CD4-positive, alpha-beta memory T cell (primary cell): ENCODE data around the gene CARD10. TPM values are rescaled to one million over a fixed set of nuclear protein-coding genes. Genes with fewer than 3 reads are reported as not detected.

Experiments
- CTCF ChIA-PET: fragments of 350-600 bp; sonication (Branson Sonifier 250); formaldehyde crosslinking; loops from one replicate; lab custom pipeline; 2021; ENCODE audit warnings: inconsistent platforms; ENCODE audit not compliant: partially characterized antibody; lab: Charles Lee
- POLR2A ChIA-PET: fragments of 350-600 bp; sonication (Branson Sonifier 250); formaldehyde crosslinking; loops from one replicate; lab custom pipeline; 2021; ENCODE audit not compliant: partially characterized antibody; lab: Charles Lee
- DNase-seq, 5 donors: peaks; one replicate each; pipeline versions ENCODE4 v3.0.0 to v3.0.0-alpha.2; 2020 to 2022; ENCODE audit warnings: mixed read lengths in 1 of 5
- H3K27ac ChIP-seq: one replicate; pipeline ENCODE4 v1.7.0; 2013; ENCODE audit warnings: low read depth, low read length
- H3K27me3 ChIP-seq: 2 replicates; pipeline ENCODE4 v1.7.0; 2013; ENCODE audit warnings: mild to moderate bottlenecking, low read length, moderate library complexity; ENCODE audit not compliant: insufficient read depth
- H3K36me3 ChIP-seq: 2 replicates; pipeline ENCODE4 v1.7.0; 2013; ENCODE audit warnings: mild to moderate bottlenecking, low read length, moderate library complexity; ENCODE audit not compliant: insufficient read depth
- H3K4me1 ChIP-seq: 2 replicates; pipeline ENCODE4 v1.7.0; 2013; ENCODE audit warnings: mild to moderate bottlenecking, low read length, moderate library complexity; ENCODE audit not compliant: insufficient read depth
- H3K4me3 ChIP-seq, 2 donors: one replicate each; pipeline ENCODE4 v1.7.0; 2013; ENCODE audit warnings: low read length in 2 of 2, mild to moderate bottlenecking in 1 of 2
- H3K9me3 ChIP-seq, 2 donors: one replicate each; pipeline ENCODE4 v1.7.0; 2013; ENCODE audit warnings: low read length in 2 of 2, control low read depth in 1 of 2; ENCODE audit not compliant: control insufficient read depth in 1 of 2
- H3K27ac Mint-ChIP-seq, 7 donors: one replicate each; pipeline ENCODE4 v1.8.0; 2020 to 2021; ENCODE audit warnings: mixed read lengths in 7 of 7, mild to moderate bottlenecking in 6 of 7, inconsistent platforms in 3 of 7, moderate library complexity in 3 of 7
- H3K27me3 Mint-ChIP-seq, 2 donors: one replicate each; pipeline ENCODE4 v1.8.0; 2020 to 2021; ENCODE audit warnings: mixed read lengths in 2 of 2
- H3K36me3 Mint-ChIP-seq, 2 donors: one replicate each; pipeline ENCODE4 v1.8.0; 2020 to 2021; ENCODE audit warnings: mixed read lengths in 2 of 2, inconsistent platforms in 1 of 2, mild to moderate bottlenecking in 1 of 2
- H3K4me1 Mint-ChIP-seq, 4 donors: one replicate each; pipeline ENCODE4 v1.8.0; 2020 to 2021; ENCODE audit warnings: mixed read lengths in 4 of 4, mild to moderate bottlenecking in 1 of 4
- H3K4me3 Mint-ChIP-seq, 8 donors: one replicate each; pipeline ENCODE4 v1.8.0; 2020 to 2021; ENCODE audit warnings: mixed read lengths in 8 of 8, mild to moderate bottlenecking in 7 of 8, moderate library complexity in 6 of 8, inconsistent platforms in 3 of 8
- H3K9me3 Mint-ChIP-seq, 8 donors: one replicate each; pipeline ENCODE4 v1.8.0; 2020 to 2021; ENCODE audit warnings: mixed read lengths in 8 of 8, mild to moderate bottlenecking in 5 of 8, inconsistent platforms in 3 of 8, moderate library complexity in 1 of 8
- intact Hi-C: fragments of 100-400 bp; cut with micrococcal nuclease; formaldehyde crosslinking; loops from one replicate; pipeline ENCODE4 v1.15.1; 2023
- polyA plus RNA-seq, 2 donors: library from polyadenylated mRNA; unstranded; fragments of 300-500 nt; fragmentation: Illumina TruSeq; gene quantifications; one replicate each; pipeline ENCODE4 v1.2.3, GENCODE V29; 2021
- total RNA-seq, 2 experiments: library from RNA; stranded (reverse); gene quantifications; one replicate each; pipeline ENCODE4 v1.2.3, GENCODE V29; 2021

CARD10 gene
- total and polyA plus RNA-seq, 4 experiments from 2014 or later = 0.42 to 0.61 TPM; not detected in 2

GRCh38 chr22:37442135-37442534 lies 77.1 kb downstream of the CARD10 start:
- ChIA-PET CTCF (interaction anchor here (1.0 kb wide), 1 partner anchor 31 kb away, joined by 4 read pairs; no protein-coding TSS in a partner anchor), POLR2A (no interaction called here)
- Histone ChIP-seq H3K36me3 (no peaks in the 10 kb centered on the region), H3K4me1 (no peaks in the 10 kb centered on the region), H3K9me3 (no peaks in the 10 kb centered on the region), H3K4me3 (no peak overlapping the region), H3K27me3 (no peaks in the 10 kb centered on the region), H3K27ac (no peak overlapping the region)
- H3K9me3 Mint-ChIP-seq = peaks cover 0 to 4% (median 0%) of the 10 kb centered on the region in 8 donors
- H3K27me3 Mint-ChIP-seq = peaks cover 0 to 2% of the 10 kb centered on the region in 2 donors
- no peak overlapping the region for H3K27ac Mint-ChIP-seq
- H3K4me1 Mint-ChIP-seq = peaks cover 0 to 3% (median 0%) of the 10 kb centered on the region in 4 donors
- no peak for DNase-seq
- no peak overlapping the region for H3K4me3 Mint-ChIP-seq
- H3K36me3 Mint-ChIP-seq = peaks cover 0 to 23% of the 10 kb centered on the region in 2 donors
- intact Hi-C loops = no loop called here

GRCh38 chr22:37440875-37441274 lies 78.3 kb downstream of the CARD10 start:
- intact Hi-C loops = no loop called here
- peaks cover 0 to 4% (median 0%) of the 10 kb centered on the region in 8 donors for H3K9me3 Mint-ChIP-seq
- H3K27me3 Mint-ChIP-seq = peaks cover 0 to 2% of the 10 kb centered on the region in 2 donors
- no peaks in the 10 kb centered on the region for H3K4me1 ChIP-seq
- POLR2A ChIA-PET = no interaction called here
- H3K4me3 ChIP-seq = no peak overlapping the region
- H3K27me3 ChIP-seq = no peaks in the 10 kb centered on the region
- CTCF ChIA-PET = interaction anchor here (1.0 kb wide), 1 partner anchor 125 kb away, joined by 3 read pairs; no protein-coding TSS in a partner anchor
- H3K27ac ChIP-seq = no peak overlapping the region
- no peak overlapping the region for H3K4me3 Mint-ChIP-seq
- H3K27ac Mint-ChIP-seq = no peak overlapping the region
- H3K36me3 Mint-ChIP-seq = peaks cover 0 to 26% of the 10 kb centered on the region in 2 donors
- DNase-seq = no peak
- H3K9me3 ChIP-seq = no peaks in the 10 kb centered on the region
- no peaks in the 10 kb centered on the region for H3K36me3 ChIP-seq
- H3K4me1 Mint-ChIP-seq = peaks cover 0 to 3% (median 0%) of the 10 kb centered on the region in 4 donors

Other genes starting within 250 kb of the CARD10 start
- gene CYTH4, start 236.9 kb downstream of the CARD10 start, total RNA-seq = 100 to 1,000 TPM; 169 to 177 TPM
- 10 to 100 TPM; 39.4 to 57.0 TPM for gene CYTH4, start 236.9 kb downstream of the CARD10 start, polyA plus RNA-seq
- under 1 TPM; 0.32 to 0.55 TPM for gene ELFN2, start 91.9 kb downstream of the CARD10 start, total RNA-seq
- gene ELFN2, start 91.9 kb downstream of the CARD10 start, polyA plus RNA-seq = not detected
- gene MFNG, start 33.0 kb downstream of the CARD10 start, total RNA-seq = 100 to 1,000 TPM; 213 to 218 TPM
- gene MFNG, start 33.0 kb downstream of the CARD10 start, polyA plus RNA-seq = 100 to 1,000 TPM; 339 to 441 TPM
- gene CDC42EP1, start 41.1 kb upstream of the CARD10 start, total RNA-seq = not detected
- gene CDC42EP1, start 41.1 kb upstream of the CARD10 start, polyA plus RNA-seq = not detected
- 1 to 10 TPM in 1 of 2 experiments, not detected in 1; 1.0 TPM for gene LGALS2, start 60.7 kb upstream of the CARD10 start, total RNA-seq
- gene LGALS2, start 60.7 kb upstream of the CARD10 start, polyA plus RNA-seq = not detected
- gene GGA1, start 89.4 kb upstream of the CARD10 start, total RNA-seq = 100 to 1,000 TPM; 108 to 109 TPM
- gene GGA1, start 89.4 kb upstream of the CARD10 start, polyA plus RNA-seq = 10 to 100 TPM; 16.3 to 26.7 TPM
- 10 to 100 TPM; 84.0 to 89.2 TPM for gene SH3BP1, start 120.3 kb upstream of the CARD10 start, total RNA-seq
- 10 to 100 TPM; 17.6 to 30.3 TPM for gene SH3BP1, start 120.3 kb upstream of the CARD10 start, polyA plus RNA-seq
- gene PDXP, start 139.3 kb upstream of the CARD10 start, total RNA-seq = 1 to 10 TPM; 7.3 to 9.8 TPM
- 1 to 10 TPM in 1 of 2 donors, under 1 TPM in 1; 0.38 to 7.1 TPM for gene PDXP, start 139.3 kb upstream of the CARD10 start, polyA plus RNA-seq
- 10 to 100 TPM; 64.8 to 68.7 TPM for gene LGALS1, start 156.2 kb upstream of the CARD10 start, total RNA-seq
- gene LGALS1, start 156.2 kb upstream of the CARD10 start, polyA plus RNA-seq = 100 to 1,000 TPM; 315 to 358 TPM
- gene NOL12, start 166.9 kb upstream of the CARD10 start, total RNA-seq = 10 to 100 TPM; 50.3 to 52.0 TPM
- gene NOL12, start 166.9 kb upstream of the CARD10 start, polyA plus RNA-seq = 10 to 100 TPM; 38.8 to 51.6 TPM
- 10 to 100 TPM; 25.8 to 26.1 TPM for gene TRIOBP, start 177.6 kb upstream of the CARD10 start, total RNA-seq
- 10 to 100 TPM in 1 of 2 donors, 1 to 10 TPM in 1; 9.2 to 13.0 TPM for gene TRIOBP, start 177.6 kb upstream of the CARD10 start, polyA plus RNA-seq